ENCODE data around the gene ZCCHC18.

ZCCHC18 gene

DNA sequence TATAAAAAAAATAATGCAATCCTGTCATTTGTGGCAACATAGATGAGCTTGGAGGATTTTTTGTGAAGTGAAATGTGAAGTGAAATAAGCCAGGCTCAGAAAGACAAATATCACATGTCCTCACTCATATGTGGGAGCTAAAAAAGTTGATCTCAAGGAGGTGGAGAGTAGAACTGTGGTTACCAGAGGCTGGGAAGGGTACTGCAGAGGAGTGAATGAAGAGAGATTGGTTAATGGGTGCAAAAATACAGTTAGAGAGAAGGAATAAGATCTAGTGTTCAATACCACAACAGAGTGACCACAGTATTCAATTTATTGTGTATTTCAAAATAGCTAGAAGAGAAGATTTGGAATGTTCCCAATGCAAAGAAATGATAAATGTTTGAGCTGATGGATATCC lies 13.4 kb upstream of the ZCCHC18 start:
- no peak for TF ChIP-seq CTCF (IDR thresholded peaks at IDR 0.05)

DNA sequence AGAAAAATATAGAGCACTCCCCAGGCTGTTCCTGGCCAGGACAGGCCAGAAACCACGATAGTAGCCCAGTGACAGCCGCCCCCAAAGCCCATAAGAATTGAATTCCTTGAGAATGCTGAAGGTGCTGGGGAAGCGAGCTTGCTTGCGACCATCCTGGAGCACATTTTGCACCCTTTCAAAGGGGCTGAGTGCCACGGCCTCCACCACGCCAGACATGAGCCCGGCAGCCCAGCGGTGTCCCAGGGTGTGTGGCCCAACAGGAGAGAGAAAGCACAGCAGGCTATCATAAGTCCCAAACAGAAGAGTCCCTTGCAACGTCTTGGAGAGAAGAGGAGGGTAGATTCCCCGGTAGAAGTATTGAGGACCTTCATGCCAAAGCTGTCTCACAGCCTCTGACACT lies 7.6 kb upstream of the ZCCHC18 start:
- TF ChIP-seq CTCF (IDR thresholded peaks at IDR 0.05): no peak

- TF ChIP-seq CTCF (IDR thresholded peaks at IDR 0.05): no peak
These were observed 6.7 kb upstream of the ZCCHC18 start for GRCh38 chrX:104105330-104106262.

DNA sequence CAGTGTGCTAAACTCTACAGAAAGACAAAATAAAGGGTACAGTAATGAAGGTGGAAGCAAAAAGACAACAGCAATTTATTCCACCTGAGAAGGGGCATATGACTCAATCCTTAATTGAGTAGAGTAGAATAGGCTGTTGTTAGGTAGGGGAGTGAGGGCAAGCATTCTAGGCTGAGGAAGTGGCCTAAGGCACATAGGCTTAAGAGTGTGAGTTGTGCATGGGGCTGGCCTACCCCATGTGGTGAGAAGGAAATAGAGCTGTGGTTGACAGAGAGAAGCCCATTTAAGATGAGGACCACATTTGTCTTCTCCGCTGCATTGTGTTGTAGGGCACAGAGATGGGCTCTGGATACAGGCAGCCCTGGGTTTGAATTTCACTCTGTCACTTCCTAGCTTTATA lies 3.4 kb upstream of the ZCCHC18 start:
- no peak for TF ChIP-seq CTCF (IDR thresholded peaks at IDR 0.05)

DNA sequence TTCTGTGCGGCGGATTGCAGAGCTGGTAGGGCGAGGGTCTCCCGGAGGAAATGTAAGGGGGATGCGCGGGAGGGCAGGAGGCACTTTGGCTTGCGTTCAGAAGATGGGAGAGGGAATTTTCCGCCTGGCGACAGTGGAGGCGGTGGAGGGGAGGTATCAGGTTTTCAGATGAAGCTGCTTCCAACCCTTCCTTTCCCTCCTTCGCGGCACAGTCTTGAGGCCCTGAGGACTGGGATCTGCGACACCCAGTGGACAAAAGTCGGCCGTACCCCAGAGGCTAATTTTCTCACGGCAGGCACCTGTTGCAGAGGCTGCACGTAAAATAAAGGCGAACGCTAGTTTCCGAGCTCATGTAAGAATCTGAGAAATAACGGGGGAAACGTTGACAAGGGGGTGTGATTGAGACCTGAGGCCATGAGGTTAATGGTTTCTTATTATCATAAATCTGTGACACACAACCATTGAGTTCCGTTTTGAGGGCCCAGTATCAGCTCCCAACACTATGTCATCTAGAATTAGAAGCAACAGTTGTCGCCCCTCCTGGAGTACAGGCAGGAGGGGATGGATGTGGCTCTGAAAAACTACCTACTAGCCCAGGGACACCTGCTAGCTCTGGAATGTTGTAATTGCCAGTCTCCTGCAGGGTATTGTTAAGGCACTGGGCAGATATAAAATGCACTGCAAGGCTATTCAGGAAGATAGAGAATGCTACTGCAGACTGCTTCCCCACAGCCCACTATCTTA lies 1.1 kb downstream of the ZCCHC18 start:
- TF ChIP-seq CTCF (IDR thresholded peaks at IDR 0.05): peak; percentile 44

- no peak for TF ChIP-seq CTCF (IDR thresholded peaks at IDR 0.05)
These were observed 5.4 kb downstream of the ZCCHC18 start for GRCh38 chrX:104117759-104118158.

- TF ChIP-seq CTCF (IDR thresholded peaks at IDR 0.05): no peak
These were observed 6.4 kb downstream of the ZCCHC18 start for GRCh38 chrX:104118765-104119164.
